ENCODE measurements around the gene CARMIL1.

The CARMIL1 gene

GRCh38 chr6:25278914-25279747 is at the start of gene CARMIL1:
TSS of gene CARMIL1 (plus strand) at chr6:25279374. CDS start at chr6:25279796, 422 bp downstream.
- in situ Hi-C loops (cut with HindIII; ENCODE audit: low sequenced_read_pairs), result no loop called here

- in situ Hi-C loops (cut with HindIII; ENCODE audit: low sequenced_read_pairs), result no loop called here
These were observed 49.4 kb upstream of the CARMIL1 start for GRCh38 chr6:25229671-25230321.

GRCh38 chr6:25232479-25232878 is 46.7 kb upstream of the CARMIL1 start:
- in situ Hi-C loops (cut with HindIII; ENCODE audit: low sequenced_read_pairs), result no loop called here

GRCh38 chr6:25233226-25233625 is 45.9 kb upstream of the CARMIL1 start:
- in situ Hi-C loops (cut with HindIII; ENCODE audit: low sequenced_read_pairs), result no loop called here

- in situ Hi-C loops (cut with HindIII; ENCODE audit: low sequenced_read_pairs), result no loop called here
These were observed 41.6 kb upstream of the CARMIL1 start for GRCh38 chr6:25237579-25237978.

GRCh38 chr6:25239059-25239458 is 40.1 kb upstream of the CARMIL1 start:
- in situ Hi-C loops (cut with HindIII; ENCODE audit: low sequenced_read_pairs), result no loop called here

- in situ Hi-C loops (cut with HindIII; ENCODE audit: low sequenced_read_pairs), result no loop called here
These were observed 39.7 kb upstream of the CARMIL1 start for GRCh38 chr6:25239498-25239897.

- in situ Hi-C loops (cut with HindIII; ENCODE audit: low sequenced_read_pairs), result no loop called here
These were observed 36.6 kb upstream of the CARMIL1 start for GRCh38 chr6:25242567-25242966.

- in situ Hi-C loops (cut with HindIII; ENCODE audit: low sequenced_read_pairs), result no loop called here
These were observed 34.3 kb upstream of the CARMIL1 start for GRCh38 chr6:25244865-25245264.

- in situ Hi-C loops (cut with HindIII; ENCODE audit: low sequenced_read_pairs), result no loop called here
These were observed 31.1 kb upstream of the CARMIL1 start for GRCh38 chr6:25248123-25248522.

- in situ Hi-C loops (cut with HindIII; ENCODE audit: low sequenced_read_pairs), result no loop called here
These were observed 30.0 kb upstream of the CARMIL1 start for GRCh38 chr6:25249133-25249532.

- in situ Hi-C loops (cut with HindIII; ENCODE audit: low sequenced_read_pairs), result no loop called here
These were observed 28.3 kb upstream of the CARMIL1 start for GRCh38 chr6:25250878-25251277.

- in situ Hi-C loops (cut with HindIII; ENCODE audit: low sequenced_read_pairs), result no loop called here
These were observed 27.7 kb upstream of the CARMIL1 start for GRCh38 chr6:25251426-25251825.

- in situ Hi-C loops (cut with HindIII; ENCODE audit: low sequenced_read_pairs), result no loop called here
These were observed 25.8 kb upstream of the CARMIL1 start for GRCh38 chr6:25253351-25253750.

- in situ Hi-C loops (cut with HindIII; ENCODE audit: low sequenced_read_pairs), result no loop called here
These were observed 24.5 kb upstream of the CARMIL1 start for GRCh38 chr6:25254671-25255070.

GRCh38 chr6:25257686-25258348 is 21.4 kb upstream of the CARMIL1 start:
- in situ Hi-C loops (cut with HindIII; ENCODE audit: low sequenced_read_pairs), result no loop called here

GRCh38 chr6:25259756-25260155 is 19.4 kb upstream of the CARMIL1 start:
- in situ Hi-C loops (cut with HindIII; ENCODE audit: low sequenced_read_pairs), result no loop called here

GRCh38 chr6:25263657-25264056 is 15.5 kb upstream of the CARMIL1 start:
- in situ Hi-C loops (cut with HindIII; ENCODE audit: low sequenced_read_pairs), result no loop called here

- in situ Hi-C loops (cut with HindIII; ENCODE audit: low sequenced_read_pairs), result loop anchor here (5.0 kb wide), 1 partner anchor 231 kb away; no protein-coding TSS in a partner anchor
These were observed 12.6 kb upstream of the CARMIL1 start for GRCh38 chr6:25266456-25267100.

- in situ Hi-C loops (cut with HindIII; ENCODE audit: low sequenced_read_pairs), result loop anchor here (5.0 kb wide), 1 partner anchor 230 kb away; no protein-coding TSS in a partner anchor
These were observed 11.5 kb upstream of the CARMIL1 start for GRCh38 chr6:25267662-25268061.

- in situ Hi-C loops (cut with HindIII; ENCODE audit: low sequenced_read_pairs), result no loop called here
These were observed 8.6 kb upstream of the CARMIL1 start for GRCh38 chr6:25270559-25270958.

Data from endothelial cell of hepatic sinusoid (primary cell).